ENCODE results near the gene FLNC. TPM values are rescaled to one million over a fixed set of nuclear protein-coding genes. Genes with fewer than 3 reads are reported as not detected.

Gene FLNC
- total RNA-seq, 1 experiment from 2014 or later = 10.2 TPM

GRCh38 chr7:128884561-128885369 lies 54.6 kb downstream of the FLNC start:
- H3K27ac ChIP-seq (ENCODE audit: low read length) = no peak overlapping the region
- in situ Hi-C loops (cut with HindIII; ENCODE audit: low pct_unique_long_range_greater_than_20kb, low sequenced_read_pairs) (no loop called here), intact Hi-C loops (cut with micrococcal nuclease; ENCODE audit: unreplicated experiment) (loop anchor here (5.0 to 10.0 kb wide), 3 partner anchors 92 to 277 kb away; partner anchors contain the start of gene CCDC136)
- no peaks in the 10 kb centered on the region for H3K27me3 ChIP-seq (ENCODE audit: control insufficient read depth, insufficient read depth, low read length)
- H3K4me1 ChIP-seq (ENCODE audit: control insufficient read depth, insufficient read depth, low read length) = no peaks in the 10 kb centered on the region
- TF ChIP-seq CTCF (IDR thresholded peaks at IDR 0.05) = no peak
- H3K9me3 ChIP-seq (ENCODE audit: control insufficient read depth, insufficient read depth, low read depth, low read length) = no peaks in the 10 kb centered on the region
- DNase-seq (ENCODE audit: low read depth, low spot score) (no peak), ATAC-seq (no peak)
- H3K4me3 ChIP-seq (ENCODE audit: low read depth in 2 of 2, low read length in 2 of 2) = no peak overlapping the region
- ChIA-PET CTCF (no interaction called here), POLR2A (interaction anchor here (0.6 kb wide), 1 partner anchor 90 kb away, joined by 3 read pairs; no protein-coding TSS in a partner anchor)
- BruUV-seq (replicated peaks) = no TSS peak
- no peaks in the 10 kb centered on the region for H3K36me3 ChIP-seq (ENCODE audit: control insufficient read depth, insufficient read depth, low read length)

GRCh38 chr7:128885370-128886187 lies 55.4 kb downstream of the FLNC start:
- CTCF ChIA-PET = interaction anchor here (0.6 kb wide), 1 partner anchor 417 kb away, joined by 7 read pairs; no protein-coding TSS in a partner anchor
- DNase-seq (ENCODE audit: low read depth, low spot score) (no peak), ATAC-seq (no peak)
- POLR2A ChIA-PET = no interaction called here
- intact Hi-C loops (cut with micrococcal nuclease; ENCODE audit: unreplicated experiment) (loop anchor here (10.0 kb wide), 1 partner anchor 221 kb away; no protein-coding TSS in a partner anchor), in situ Hi-C loops (cut with HindIII; ENCODE audit: low pct_unique_long_range_greater_than_20kb, low sequenced_read_pairs) (no loop called here)
- Histone ChIP-seq H3K27ac (ENCODE audit: low read length) (no peak overlapping the region), H3K9me3 (ENCODE audit: control insufficient read depth, insufficient read depth, low read depth, low read length) (no peaks in the 10 kb centered on the region), H3K36me3 (ENCODE audit: control insufficient read depth, insufficient read depth, low read length) (no peaks in the 10 kb centered on the region), H3K27me3 (ENCODE audit: control insufficient read depth, insufficient read depth, low read length) (no peaks in the 10 kb centered on the region), H3K4me1 (ENCODE audit: control insufficient read depth, insufficient read depth, low read length) (no peaks in the 10 kb centered on the region), H3K4me3 (ENCODE audit: low read depth in 2 of 2, low read length in 2 of 2) (no peak overlapping the region)
- TF ChIP-seq TCF7L2 (IDR thresholded peaks at IDR 0.05; ENCODE audit: low read depth, low read length) = no peak
- no peak for TF ChIP-seq CTCF (IDR thresholded peaks at IDR 0.05)
- TF ChIP-seq REST (IDR thresholded peaks at IDR 0.05; ENCODE audit: insufficient read depth in 1 of 2, low read depth in 2 of 2, low read length in 1 of 2) = no peak
- no peak for TF ChIP-seq POLR2AphosphoS5 (IDR thresholded peaks at IDR 0.05; ENCODE audit: low read depth, low read length)
- no peak for TF ChIP-seq SIN3A (IDR thresholded peaks at IDR 0.05; ENCODE audit: borderline replicate concordance, insufficient read depth, low read depth, low read length)
- no TSS peak for BruUV-seq (replicated peaks)
